GM18520 (cell line): ENCODE data around the gene NKX6-2.
"Not testable (repeated sequence)": the region's sequence is repeated elsewhere in the genome, so short reads cannot be mapped to it uniquely, and the experiment has no call there.

Source experiments
- ATAC-seq: cut with Tn5 transposase; IDR thresholded peaks from one replicate; pipeline ENCODE4 v1.9.1; 2021; ENCODE audit not compliant: unreplicated experiment

Gene NKX6-2

DNA sequence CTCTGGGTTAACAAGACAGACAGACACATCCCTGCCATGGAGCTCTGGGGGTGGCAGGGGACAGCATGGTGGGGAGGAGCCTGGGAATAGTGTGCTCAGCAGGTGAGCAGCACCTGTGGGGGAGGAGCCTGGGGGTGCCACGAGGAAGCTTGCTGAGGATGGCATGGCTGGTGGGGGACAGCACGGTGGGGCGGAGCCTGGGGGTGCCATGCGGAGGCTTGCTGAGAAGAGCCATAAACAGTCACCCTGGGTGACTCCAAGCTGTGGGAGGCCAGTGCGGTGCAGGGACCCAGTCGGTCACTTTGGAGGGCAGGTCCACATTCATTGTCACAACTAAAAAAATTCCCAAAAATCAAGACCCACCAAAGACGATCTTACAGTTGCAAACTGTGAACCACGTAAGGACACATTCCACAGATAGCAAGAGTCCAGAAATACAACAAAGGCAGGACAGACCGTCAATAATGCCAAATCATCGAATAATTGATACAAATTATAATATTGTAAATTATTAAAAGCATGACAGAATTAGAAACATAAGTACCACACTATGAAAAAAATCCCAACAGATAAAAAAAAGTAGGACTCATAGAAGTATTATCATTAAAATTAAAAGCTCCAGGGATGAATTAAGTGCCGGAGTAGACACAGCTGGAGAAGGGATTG, 24.4 kb downstream of the NKX6-2 start:
- no peak for ATAC-seq

DNA sequence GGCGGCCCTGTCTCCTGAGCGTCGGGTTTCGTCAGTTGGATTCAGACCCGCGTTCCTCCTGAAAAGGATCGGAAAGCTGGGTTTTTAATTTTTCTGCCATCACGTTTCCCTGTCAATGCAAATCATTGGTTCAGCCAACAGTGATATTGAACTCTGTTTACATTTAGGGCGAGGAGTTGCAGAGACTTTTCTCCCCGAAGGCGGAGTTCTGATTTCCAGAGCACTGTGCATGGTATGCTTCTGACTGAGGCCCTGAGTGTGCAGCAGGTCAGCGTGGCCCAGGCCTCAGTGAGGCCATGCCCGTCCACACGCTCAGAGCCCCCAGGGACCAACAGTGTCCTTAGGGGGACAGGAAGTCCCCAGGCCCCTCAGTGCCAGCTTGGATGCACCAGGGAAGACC, 27.1 kb downstream of the NKX6-2 start:
- no peak for ATAC-seq

DNA sequence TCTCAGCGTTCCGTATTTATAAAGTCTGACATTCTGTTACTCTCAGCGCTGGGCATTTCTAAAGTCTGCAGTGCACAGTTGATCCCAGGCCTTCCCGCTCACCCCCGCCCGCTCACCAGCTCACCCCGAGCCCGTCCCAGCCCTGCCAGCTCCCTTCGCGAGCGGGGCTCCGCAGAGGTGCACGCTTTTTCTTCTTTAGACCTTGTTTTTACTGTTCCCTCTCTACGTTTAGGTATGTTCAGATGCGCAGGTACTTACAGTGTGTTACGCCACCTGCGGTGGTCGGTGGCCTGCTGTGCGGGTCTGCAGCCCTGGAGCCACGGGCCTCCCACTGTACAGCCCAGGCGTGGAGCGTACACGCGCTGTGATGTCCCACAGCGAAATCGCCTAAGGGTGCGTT, 28.8 kb downstream of the NKX6-2 start:
- ATAC-seq, result no peak

DNA sequence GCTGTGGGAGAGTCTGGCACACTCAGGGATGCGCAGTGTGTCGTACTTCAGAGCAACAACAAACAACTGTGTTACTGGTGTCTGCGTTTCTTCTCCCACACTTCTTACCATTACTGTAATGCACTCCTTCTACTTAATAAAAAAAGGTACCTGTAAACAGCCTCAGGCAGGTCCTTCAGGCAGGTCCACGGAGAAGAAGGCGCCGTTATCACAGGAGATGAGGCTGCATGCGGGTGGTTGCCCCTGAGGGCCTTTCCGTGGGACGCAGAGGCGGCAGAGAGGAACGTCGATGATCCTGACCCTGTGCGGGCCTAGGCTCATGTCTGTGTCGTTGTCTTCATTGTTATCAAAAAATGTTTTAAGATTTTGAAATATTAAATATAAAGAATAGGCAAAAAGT, 29.4 kb downstream of the NKX6-2 start:
- ATAC-seq, result no peak

DNA sequence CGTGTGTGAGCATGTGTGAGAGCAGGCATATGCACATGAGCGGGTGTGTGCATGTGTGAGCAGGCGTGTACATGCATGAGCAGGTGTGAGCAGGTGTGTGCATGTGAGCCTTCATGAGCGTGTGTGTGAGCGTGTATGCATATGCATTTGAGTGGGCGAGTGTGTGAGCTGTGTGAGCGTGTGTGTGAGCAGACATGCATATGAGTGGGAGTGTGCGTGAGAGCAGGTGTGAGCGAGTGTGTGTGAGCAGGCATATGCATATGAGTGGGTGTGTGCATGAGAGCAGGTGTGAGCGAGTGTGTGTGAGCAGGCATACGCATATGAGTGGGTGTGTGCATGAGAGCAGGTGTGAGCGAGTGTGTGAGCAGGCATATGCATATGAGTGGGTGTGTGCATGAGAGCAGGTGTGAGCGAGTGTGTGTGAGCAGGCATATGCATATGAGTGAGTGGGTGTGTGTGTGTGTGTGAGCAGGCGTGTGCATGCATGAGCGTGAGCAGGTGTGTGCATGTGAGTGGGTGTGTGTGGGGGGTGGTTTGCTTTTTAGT, 30.7 kb downstream of the NKX6-2 start:
- ATAC-seq, result no peak

DNA sequence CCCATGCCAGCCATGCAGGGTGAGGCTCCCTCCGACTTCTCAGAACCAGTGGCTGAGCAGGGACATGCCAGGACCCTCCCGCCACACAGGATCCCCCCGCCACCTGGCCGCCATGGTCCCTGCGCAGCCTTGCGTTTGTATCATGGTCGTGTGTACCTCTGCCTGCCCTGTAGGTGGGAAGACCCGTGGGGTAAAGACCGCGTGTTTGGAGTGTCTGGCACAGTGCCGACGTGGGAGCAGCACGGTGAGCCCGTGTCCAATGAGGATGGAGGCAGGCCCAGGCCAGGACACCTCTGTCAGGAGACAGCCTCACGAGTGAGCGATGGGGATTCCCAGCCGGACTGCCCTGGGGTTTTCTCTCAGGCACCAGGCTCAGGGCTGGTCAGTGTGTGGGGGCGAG, 31.9 kb downstream of the NKX6-2 start:
- ATAC-seq, result no peak

DNA sequence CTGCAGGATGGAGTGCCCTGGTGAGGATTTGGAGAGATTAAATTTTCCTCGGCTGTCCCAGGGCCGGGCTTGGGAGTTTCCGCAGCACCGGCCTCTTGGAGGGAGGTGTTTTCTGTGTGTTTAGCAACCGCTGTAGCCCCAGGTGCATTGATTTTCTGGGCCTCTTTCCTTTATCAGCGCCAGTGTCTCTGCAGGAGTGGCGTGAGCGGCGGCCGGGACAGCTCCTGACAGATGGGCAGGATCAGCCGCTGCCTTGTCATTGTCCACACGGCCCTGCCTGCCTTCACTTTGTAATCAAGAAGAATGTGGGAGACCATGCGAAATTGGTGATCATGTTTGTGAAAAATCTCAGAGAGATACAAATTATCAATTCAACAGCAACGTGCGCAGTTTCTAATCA, 32.4 kb downstream of the NKX6-2 start:
- no peak for ATAC-seq

DNA sequence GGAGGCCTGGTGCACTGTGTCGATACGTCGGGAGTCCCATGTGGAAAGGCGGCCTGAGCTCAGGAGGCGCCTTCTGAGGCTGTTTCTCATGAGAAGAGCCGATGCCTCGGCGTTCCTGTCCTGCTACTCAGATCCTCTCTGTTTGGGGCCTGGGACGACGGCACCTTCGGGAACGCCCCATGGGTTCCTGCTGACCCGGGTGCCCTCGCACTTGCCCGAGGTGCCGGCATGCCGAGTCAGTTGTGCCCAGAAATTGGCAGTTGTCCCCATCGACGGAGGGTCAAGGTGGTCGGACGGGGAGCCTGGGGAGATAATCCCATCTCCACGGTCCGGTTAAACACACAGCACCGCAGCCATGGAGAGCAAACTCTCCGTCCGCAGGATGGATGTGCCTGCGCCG, 33.0 kb downstream of the NKX6-2 start:
- no peak for ATAC-seq

DNA sequence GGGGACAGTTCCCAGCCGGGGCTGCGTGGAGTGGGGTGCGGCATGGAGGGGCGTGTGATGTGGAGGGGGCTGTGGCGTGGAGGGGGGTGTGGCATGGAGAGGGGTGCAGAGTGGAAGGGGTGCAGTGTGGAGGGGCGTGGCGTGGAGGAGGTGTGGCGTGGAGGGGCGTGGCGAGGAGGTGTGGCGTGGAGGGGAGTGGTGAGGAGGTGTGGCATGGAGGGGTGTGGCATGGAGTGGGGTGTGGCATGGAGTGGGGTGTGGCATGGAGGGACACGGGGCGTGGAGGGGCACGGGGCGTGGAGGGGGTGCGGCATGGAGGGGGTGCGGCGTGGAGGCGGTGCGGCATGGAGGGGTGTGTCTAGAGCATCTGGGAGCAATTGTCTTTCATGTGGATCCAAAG, 33.6 kb downstream of the NKX6-2 start:
- ATAC-seq, result no peak

DNA sequence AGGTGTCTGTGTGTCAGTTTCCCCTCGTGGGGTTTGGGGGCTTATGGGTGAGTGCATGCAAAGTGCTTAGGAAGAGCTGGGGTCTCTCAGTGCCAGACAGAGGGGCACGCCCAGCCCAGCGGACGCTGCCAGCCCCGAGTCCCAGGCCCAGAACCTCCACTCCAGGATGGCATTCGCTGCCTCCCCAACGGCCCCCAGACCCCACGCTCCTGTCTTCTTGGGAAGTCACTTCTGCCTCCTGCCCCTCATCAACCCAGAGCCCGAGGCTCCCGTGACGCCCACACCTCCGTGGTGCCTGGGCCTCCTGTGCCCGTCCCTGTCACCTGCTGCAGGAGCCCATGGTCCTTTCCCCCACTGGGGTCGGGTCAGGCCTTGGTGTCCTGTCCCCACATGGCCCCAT, 35.0 kb downstream of the NKX6-2 start:
- ATAC-seq, result no peak

DNA sequence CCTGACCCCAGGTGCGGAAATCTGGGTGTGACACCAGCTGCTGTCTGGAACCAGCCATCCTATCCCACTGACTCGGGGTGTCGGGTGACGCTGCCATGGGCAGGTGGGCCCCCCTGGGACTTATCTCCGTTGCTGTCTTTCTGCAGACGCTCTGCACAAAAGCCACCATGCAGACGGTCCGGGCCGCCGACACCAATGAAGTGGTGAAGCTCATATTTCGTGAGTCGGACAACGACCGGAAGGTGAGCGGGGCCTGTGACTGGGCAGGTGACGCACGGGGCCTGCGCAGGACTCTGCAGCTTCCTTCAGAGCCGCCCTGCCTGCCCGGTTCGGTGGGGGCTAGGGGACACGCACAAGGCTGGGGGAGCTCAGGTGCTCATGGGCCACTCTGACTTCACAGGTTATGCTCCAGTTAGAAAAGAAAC, 36.6 kb downstream of the NKX6-2 start:
- ATAC-seq, result no peak

DNA sequence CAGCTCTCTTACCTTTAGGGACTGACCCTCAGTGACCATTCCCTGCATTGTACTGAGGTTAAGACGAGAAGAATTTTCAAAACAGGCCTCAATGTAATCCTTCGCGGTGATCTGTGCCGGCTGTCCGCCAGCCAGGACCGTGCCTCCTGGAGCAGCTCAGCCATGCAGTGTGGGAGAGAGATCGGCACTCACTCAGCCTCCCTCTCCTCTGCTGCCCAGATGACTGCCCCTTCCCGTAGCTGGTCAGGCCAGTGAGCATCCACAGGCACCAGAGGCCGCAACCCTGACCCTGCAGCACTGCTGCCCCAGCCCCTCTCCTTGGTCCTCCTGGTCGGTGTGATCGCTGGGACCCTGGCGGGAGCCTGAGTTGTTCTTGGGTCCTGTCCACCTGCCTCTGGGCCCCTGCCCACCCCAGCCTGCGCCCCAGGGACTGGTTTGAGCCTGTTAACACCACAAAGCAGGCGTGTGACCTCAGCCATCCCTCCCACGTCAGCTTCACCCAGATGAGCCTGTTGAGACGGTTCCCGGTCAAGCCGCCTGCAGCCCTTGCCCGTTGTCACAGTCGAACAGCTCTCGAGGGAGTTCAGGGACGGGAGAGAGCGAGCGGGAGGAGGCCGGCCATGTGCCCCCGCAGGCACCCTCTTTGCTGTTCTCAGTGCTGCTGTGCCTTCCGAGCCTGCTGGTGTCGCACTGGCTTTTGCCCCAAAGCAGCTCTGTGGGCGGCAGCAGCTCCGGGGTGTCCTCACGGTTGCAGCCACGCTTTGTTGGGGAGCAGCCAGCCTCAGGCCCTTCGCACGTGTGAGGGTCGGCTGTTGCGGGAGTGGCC, 37.2 kb downstream of the NKX6-2 start:
- ATAC-seq, result no peak

DNA sequence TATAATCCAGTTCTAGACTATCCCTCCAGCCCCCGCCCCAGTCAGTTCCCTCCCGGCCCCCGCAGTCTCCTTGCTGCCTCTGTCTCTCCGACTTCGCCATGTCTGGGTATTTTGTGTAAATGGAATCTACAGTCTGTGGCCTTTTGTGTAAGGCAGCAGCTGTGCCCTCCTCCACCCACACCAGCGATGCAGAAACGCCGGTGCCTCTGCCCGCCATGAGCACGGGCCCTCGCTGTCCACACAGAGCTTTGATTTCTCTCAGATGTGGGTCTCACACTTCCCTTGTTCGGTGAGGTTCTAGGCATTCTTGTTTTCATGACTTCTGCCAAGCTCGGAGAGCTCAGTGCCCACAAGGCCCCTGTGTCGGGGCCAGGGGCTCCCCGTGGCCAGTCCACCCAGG, 37.8 kb downstream of the NKX6-2 start:
- no peak for ATAC-seq

DNA sequence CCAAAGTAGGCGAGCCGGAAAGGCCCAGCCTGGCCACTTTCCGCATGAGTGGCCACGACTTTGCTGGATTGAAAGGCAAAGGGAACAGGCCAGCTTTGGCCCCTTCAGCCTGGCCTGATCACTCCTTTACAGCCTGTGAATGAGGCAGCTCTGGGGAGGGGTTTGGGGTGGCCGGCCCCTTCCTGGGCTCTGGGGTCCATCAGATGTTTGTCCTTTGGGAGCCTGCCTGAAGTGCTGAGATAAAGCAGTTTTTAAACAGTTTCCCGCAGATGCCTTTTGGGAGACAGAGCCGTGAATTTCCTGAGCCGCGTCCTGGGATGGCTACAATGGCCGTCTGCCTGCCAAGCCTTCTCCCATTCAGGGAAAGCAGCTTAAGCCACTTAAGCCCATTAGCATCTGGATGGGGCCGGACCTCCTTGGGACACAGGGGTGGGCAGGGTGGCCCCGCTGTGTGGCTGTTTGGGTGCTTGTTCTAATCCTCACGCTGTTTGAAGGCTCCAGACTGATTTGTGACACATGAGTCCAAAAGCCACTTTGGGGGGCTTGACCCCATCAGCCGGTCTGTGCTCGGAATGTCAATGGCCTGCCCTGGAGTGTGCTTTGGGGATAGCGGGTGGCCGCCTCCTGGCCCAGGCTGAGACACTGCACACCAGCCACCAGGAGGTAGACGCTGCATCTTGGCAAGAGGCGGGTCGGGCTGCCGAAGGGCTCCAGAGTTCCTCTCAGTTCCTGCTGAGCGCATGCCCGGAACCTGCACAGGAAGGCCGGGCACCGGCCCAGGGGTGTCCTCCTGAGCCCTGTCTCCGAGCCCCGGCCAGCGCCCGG, 38.9 kb downstream of the NKX6-2 start:
- ATAC-seq, result no peak

DNA sequence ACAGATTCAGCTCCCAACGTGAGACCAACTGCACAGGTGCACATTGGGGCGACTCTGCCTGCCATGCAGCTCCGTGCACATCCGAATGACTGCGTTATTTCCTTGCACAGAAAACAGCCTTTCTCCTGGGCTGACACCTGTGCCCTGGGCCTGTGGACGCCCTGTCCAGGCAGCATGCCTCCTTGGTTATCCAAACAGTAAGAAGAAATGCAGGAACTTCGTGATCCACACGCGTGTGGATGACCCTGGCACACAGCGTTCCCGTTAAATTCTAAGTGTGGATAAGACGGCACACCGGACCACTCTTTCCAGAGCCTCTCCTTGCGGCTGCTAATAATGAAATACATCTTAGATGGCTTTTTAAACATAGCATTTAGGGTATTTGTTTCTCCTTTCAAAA, 39.6 kb downstream of the NKX6-2 start:
- ATAC-seq, result no peak

DNA sequence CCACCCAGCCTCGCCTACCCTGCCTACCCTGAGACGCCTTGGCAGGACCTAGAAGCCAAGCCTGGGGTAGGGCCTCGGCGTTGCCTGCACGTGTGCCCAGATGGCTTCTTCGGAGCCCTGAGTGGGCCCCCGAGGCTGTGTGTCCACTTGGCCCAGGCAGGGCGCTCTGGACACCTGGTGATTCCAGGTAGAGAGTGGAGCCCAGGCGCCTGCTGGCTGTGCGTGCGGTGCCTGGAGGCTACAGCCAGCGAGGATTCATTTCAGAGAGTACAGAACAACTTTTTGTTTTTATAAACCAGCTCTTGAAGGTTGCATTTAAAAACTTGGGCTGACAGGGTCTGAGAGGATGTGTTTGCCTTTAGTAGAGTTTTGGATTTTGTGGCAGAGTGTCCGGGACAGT, 40.0 kb downstream of the NKX6-2 start:
- no peak for ATAC-seq

DNA sequence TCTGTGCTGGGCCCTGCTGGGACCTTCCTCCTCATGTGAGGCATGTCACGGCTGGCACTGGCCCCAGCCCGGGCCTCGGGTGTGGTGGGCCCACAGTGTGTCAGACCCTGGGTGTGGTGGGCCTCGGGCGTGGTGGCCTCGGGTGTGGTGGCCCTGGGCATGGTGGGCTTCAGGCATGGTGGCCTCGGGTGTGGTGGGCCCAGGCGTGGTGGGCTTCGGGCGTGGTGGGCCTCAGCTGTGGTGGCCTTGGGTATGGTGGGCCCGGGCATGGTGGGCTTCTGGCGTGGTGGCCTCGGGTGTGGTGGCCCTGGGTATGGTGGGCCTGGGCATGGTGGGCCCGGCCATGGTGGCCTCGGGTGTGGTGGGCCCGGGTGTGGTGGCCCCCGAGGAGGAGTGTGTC, 40.4 kb downstream of the NKX6-2 start:
- no peak for ATAC-seq

DNA sequence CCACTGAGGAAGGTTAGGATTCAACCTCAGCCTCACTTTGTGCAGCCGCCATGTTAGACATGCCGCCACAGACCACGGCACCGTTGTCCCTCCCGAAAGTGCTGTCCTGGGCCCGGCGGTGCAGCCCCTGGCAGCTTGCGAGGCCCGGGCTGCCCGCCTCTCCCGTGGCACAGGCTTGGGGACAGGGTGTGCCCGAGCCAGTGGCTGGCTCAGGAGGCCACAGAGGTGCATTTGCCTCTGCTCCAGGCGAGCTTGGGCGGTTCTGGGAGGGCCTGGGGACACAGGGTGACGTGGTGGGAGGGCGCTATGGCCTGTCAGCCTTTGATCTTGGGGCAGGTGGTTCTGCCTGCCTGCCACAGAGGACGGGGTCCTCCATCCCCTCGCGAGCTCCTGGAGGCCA, 41.1 kb downstream of the NKX6-2 start:
- no peak for ATAC-seq

DNA sequence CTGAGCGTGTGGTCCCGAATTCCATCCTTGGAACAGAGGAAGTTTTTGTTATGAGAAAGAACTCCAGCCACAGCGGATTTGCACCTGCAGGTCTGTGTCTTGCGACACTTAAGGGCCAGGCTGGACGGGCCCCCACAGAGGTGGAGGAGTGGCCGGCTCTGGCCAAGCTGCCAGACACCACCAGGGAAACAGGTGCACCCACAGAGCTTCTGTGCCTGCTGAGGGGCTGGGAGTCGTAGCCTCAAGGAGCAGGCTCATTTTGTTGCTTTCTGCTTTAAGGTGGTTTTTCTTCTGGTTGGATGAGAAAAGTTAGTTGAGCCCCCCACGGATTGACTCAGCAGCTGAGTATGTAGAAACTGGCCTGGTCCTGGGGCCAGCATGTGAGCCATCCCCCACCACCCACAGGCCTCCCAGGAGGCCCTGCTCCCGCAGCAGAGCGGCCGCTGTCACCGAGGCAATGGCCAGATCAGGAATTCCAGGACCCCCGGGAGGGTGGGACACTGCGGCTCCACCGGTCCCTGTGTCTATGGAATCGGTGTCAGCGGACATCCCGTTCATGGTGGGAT, 41.9 kb downstream of the NKX6-2 start:
- ATAC-seq, result no peak

DNA sequence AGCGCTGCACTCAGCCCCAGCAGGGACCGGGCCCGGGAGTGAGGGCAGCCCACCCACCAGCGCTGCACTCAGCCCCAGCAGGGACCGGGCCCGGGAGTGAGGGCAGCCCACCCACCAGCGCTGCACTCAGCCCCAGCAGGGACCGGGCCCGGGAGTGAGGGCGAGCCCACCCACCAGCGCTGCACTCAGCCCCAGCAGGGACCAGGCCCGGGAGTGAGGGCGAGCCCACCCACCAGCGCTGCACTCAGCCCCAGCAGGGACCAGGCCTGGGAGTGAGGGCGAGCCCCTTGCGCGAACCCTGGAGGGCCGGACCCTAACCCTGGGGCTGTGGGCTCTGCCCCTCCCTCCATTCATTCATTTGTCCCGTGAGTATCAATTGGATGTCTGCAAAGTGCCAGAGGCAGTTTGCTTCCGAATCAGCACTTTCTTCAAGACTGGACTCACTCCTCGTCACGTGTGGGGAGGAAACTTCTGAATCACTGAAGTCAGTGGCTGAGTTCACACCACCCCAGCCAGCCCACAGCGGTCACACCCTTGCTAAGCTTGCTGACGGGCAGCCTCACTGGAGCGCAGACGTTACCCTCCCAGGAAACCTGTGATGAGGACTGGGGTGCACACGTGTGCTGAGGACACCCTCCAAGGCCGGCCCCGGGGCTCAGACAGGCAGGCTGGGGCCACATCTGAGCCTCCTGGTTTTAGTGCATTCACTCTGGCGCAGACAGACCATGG, 42.6 kb downstream of the NKX6-2 start:
- not testable (repeated sequence) for ATAC-seq

DNA sequence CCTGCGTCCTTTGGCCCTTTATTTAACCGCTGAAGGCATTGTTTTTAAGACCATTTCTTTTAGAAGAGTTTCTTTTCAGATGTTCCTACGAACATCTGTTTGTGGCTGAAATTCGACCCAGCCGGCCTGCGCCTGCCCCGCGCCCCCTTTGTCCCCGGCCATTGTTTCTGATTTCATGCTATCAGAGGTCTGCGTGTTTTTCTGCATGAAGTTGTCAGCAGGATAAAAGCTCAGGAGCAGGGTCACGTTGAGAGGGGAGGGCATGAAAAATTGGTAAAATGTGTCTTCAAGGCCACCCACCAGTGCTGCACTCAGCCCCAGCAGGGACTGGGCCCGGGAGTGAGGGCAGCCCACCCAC, 43.1 kb downstream of the NKX6-2 start:
- no peak for ATAC-seq
